ENCODE results near the gene SLC31A1.

The SLC31A1 gene

GRCh38 chr9:113309204-113309813 lies 88.0 kb downstream of the SLC31A1 start:
- H4K20me1 ChIP-seq (ENCODE audit: control insufficient read depth, insufficient read depth, low read depth, low read length): no peaks in the 10 kb centered on the region
- no peak overlapping the region for H3K4me3 ChIP-seq (ENCODE audit: low read length)
- TF ChIP-seq EZH2phosphoT487 (IDR thresholded peaks at IDR 0.05; ENCODE audit: borderline replicate concordance, low read length) (no peak), CTCF (IDR thresholded peaks at IDR 0.05; ENCODE audit: low read depth, low read length, poor library complexity, severe bottlenecking) (peak; percentile 63)
- H3K4me1 ChIP-seq (ENCODE audit: control insufficient read depth, low read length): no peaks in the 10 kb centered on the region
- no peaks in the 10 kb centered on the region for H3K36me3 ChIP-seq (ENCODE audit: control insufficient read depth, low read length)
- H3K27me3 ChIP-seq (ENCODE audit: control insufficient read depth, low read length): no peaks in the 10 kb centered on the region
- H3K79me2 ChIP-seq (ENCODE audit: control insufficient read depth, low read length): no peaks in the 10 kb centered on the region
- H3K27ac ChIP-seq (ENCODE audit: low read depth, low read length): no peak overlapping the region
- no peaks in the 10 kb centered on the region for H3K9me2 ChIP-seq (replicated peaks; ENCODE audit: control insufficient read depth, low read length)
- H3F3A ChIP-seq (ENCODE audit: control insufficient read depth, insufficient read depth): no peaks in the 10 kb centered on the region
- no peaks in the 10 kb centered on the region for H3K9me3 ChIP-seq (ENCODE audit: control insufficient read depth, insufficient read depth, low read length)
- no peak overlapping the region for H3K4me2 ChIP-seq (ENCODE audit: low read length)

- Histone ChIP-seq H3K4me3 (ENCODE audit: low read length) (no peak overlapping the region), H3K27ac (ENCODE audit: low read depth, low read length) (no peak overlapping the region), H3K9me3 (ENCODE audit: control insufficient read depth, insufficient read depth, low read length) (no peaks in the 10 kb centered on the region), H3K4me1 (ENCODE audit: control insufficient read depth, low read length) (no peaks in the 10 kb centered on the region), H4K20me1 (ENCODE audit: control insufficient read depth, insufficient read depth, low read depth, low read length) (no peaks in the 10 kb centered on the region), H3K4me2 (ENCODE audit: low read length) (no peak overlapping the region), H3K9me2 (replicated peaks; ENCODE audit: control insufficient read depth, low read length) (no peaks in the 10 kb centered on the region), H3K36me3 (ENCODE audit: control insufficient read depth, low read length) (no peaks in the 10 kb centered on the region), H3F3A (ENCODE audit: control insufficient read depth, insufficient read depth) (no peaks in the 10 kb centered on the region), H3K79me2 (ENCODE audit: control insufficient read depth, low read length) (no peaks in the 10 kb centered on the region), H3K27me3 (ENCODE audit: control insufficient read depth, low read length) (peaks cover 3% of the 10 kb centered on the region; the same call in 1 of the 2 replicates)
- TF ChIP-seq CTCF (IDR thresholded peaks at IDR 0.05; ENCODE audit: low read depth, low read length, poor library complexity, severe bottlenecking): no peak
- no peak for TF ChIP-seq EZH2phosphoT487 (IDR thresholded peaks at IDR 0.05; ENCODE audit: borderline replicate concordance, low read length)
Measured at GRCh38 chr9:113310538-113310937, 89.2 kb downstream of the SLC31A1 start.

GRCh38 chr9:113311961-113312360 lies 90.6 kb downstream of the SLC31A1 start:
- H3K79me2 ChIP-seq (ENCODE audit: control insufficient read depth, low read length): no peaks in the 10 kb centered on the region
- peaks cover 6% of the 10 kb centered on the region; the same call in 1 of the 2 replicates for H3K27me3 ChIP-seq (ENCODE audit: control insufficient read depth, low read length)
- H3K27ac ChIP-seq (ENCODE audit: low read depth, low read length): no peak overlapping the region
- H4K20me1 ChIP-seq (ENCODE audit: control insufficient read depth, insufficient read depth, low read depth, low read length): no peaks in the 10 kb centered on the region
- H3K4me1 ChIP-seq (ENCODE audit: control insufficient read depth, low read length): no peaks in the 10 kb centered on the region
- no peak overlapping the region for H3K4me3 ChIP-seq (ENCODE audit: low read length)
- TF ChIP-seq CTCF (IDR thresholded peaks at IDR 0.05; ENCODE audit: low read depth, low read length, poor library complexity, severe bottlenecking) (no peak), EZH2phosphoT487 (IDR thresholded peaks at IDR 0.05; ENCODE audit: borderline replicate concordance, low read length) (no peak)
- no peaks in the 10 kb centered on the region for H3K9me3 ChIP-seq (ENCODE audit: control insufficient read depth, insufficient read depth, low read length)
- no peak overlapping the region for H3K4me2 ChIP-seq (ENCODE audit: low read length)
- no peaks in the 10 kb centered on the region for H3K36me3 ChIP-seq (ENCODE audit: control insufficient read depth, low read length)
- no peaks in the 10 kb centered on the region for H3F3A ChIP-seq (ENCODE audit: control insufficient read depth, insufficient read depth)
- no peaks in the 10 kb centered on the region for H3K9me2 ChIP-seq (replicated peaks; ENCODE audit: control insufficient read depth, low read length)

Data from DOHH2 (cell line).